ENCODE data around the gene CCNA1.

Gene CCNA1

DNA sequence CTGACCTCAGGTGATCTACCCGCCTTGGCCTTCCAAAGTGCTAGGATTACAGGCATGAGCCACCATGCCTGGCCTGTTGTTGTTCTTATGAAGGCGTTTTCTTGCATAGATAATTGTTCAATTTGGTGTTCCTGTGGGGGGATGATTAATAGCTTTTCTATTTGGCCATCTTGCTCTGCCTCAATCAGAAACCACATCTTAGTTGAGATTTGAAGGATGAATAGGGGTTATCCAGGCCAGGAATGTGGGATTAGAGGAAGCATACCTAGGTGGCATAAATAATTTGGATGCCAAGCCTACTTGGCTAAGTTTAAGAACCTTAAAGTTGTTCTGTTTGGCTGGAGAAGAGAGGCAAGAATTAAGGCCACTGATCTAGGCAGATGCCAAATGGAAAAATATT is 44.4 kb downstream of the CCNA1 start:
- DNase-seq (ENCODE audit: low read depth), result no peak
- TF ChIP-seq, protein P1, sequence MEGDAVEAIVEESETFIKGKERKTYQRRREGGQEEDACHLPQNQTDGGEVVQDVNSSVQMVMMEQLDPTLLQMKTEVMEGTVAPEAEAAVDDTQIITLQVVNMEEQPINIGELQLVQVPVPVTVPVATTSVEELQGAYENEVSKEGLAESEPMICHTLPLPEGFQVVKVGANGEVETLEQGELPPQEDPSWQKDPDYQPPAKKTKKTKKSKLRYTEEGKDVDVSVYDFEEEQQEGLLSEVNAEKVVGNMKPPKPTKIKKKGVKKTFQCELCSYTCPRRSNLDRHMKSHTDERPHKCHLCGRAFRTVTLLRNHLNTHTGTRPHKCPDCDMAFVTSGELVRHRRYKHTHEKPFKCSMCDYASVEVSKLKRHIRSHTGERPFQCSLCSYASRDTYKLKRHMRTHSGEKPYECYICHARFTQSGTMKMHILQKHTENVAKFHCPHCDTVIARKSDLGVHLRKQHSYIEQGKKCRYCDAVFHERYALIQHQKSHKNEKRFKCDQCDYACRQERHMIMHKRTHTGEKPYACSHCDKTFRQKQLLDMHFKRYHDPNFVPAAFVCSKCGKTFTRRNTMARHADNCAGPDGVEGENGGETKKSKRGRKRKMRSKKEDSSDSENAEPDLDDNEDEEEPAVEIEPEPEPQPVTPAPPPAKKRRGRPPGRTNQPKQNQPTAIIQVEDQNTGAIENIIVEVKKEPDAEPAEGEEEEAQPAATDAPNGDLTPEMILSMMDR (IDR thresholded peaks at IDR 0.05; ENCODE audit: low read length, missing control alignments), result no peak
- no peak overlapping the region for H3K4me3 ChIP-seq (replicated peaks; ENCODE audit: low read depth, low read length)

- no peak overlapping the region for H3K4me3 ChIP-seq (replicated peaks; ENCODE audit: low read depth, low read length)
- DNase-seq (ENCODE audit: low read depth), result no peak
- TF ChIP-seq, protein P1 (IDR thresholded peaks at IDR 0.05; ENCODE audit: low read length, missing control alignments), result no peak
Measured at GRCh38 chr13:36480726-36481427, 48.6 kb downstream of the CCNA1 start.

GRCh38 chr13:36490055-36490454 is 57.8 kb downstream of the CCNA1 start:
- TF ChIP-seq, protein P1 (IDR thresholded peaks at IDR 0.05; ENCODE audit: low read length, missing control alignments), result no peak
- DNase-seq (ENCODE audit: low read depth), result no peak
- no peak overlapping the region for H3K4me3 ChIP-seq (replicated peaks; ENCODE audit: low read depth, low read length)
